Measurements from ENCODE around the gene NAA10. TPM values are rescaled to one million over a fixed set of nuclear protein-coding genes. Genes with fewer than 3 reads are reported as not detected.

Gene NAA10
- polyA plus RNA-seq, 2 of the 4 experiments (the other 2 are of a cell fraction) = 63.5 to 230 TPM

DNA sequence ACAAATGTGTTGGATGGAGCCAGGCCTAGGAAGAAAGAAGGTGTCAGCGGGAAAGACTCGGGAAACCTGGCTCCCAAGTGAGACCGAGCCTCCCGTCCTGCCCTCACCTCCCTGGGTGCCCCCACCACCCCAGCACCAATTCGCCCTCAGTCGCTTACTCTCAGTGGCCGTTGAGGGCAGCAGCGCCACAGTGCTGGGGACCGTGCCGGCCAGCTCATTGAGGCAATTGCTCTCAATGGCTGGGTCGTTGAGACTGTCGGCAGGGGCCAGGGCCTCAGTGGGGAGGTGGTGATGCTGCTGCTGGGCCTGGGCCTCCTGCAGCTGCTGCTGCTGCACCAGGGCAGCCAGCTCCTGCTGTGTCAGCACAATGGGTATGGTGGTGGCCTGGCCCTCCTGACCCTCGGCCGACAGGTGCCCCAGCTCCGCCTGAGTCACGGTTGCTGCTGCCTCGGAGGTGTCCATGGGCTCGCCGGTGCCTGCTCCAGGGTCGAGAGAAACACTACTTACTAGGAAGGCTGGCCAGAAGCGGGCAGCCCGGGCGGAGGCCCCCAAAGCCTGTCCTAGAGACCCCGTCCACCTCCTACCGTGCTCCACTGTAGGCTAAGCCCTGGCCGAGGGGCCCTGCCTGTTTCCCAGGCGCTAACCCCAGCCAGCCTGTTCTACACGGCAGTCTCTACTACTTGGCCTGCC lies 17.0 kb upstream of the NAA10 start:
- FAIRE-seq = no peak
- H3K4me1 ChIP-seq = peaks cover 7% of the 10 kb centered on the region; the same call in 1 of the 3 replicates
- H3K27ac ChIP-seq = no peak overlapping the region
- ATAC-seq = no peak
- CTCF ChIA-PET = interaction anchor here (0.7 to 17.9 kb wide), 8 partner anchors 11 to 250 kb away, joined by 3 to 363 read pairs (median 11); partner anchors contain the start of genes ARHGAP4, NAA10 and PLXNB3
- WGBS (ENCODE audit: missing lambda C conversion rate) = 93% methylated on average over 5 of the region's 28 CpGs
- TF ChIP-seq FOSB (CRISPR knock-in tag; IDR thresholded peaks at IDR 0.05) = no peak
- TF ChIP-seq, protein P1, sequence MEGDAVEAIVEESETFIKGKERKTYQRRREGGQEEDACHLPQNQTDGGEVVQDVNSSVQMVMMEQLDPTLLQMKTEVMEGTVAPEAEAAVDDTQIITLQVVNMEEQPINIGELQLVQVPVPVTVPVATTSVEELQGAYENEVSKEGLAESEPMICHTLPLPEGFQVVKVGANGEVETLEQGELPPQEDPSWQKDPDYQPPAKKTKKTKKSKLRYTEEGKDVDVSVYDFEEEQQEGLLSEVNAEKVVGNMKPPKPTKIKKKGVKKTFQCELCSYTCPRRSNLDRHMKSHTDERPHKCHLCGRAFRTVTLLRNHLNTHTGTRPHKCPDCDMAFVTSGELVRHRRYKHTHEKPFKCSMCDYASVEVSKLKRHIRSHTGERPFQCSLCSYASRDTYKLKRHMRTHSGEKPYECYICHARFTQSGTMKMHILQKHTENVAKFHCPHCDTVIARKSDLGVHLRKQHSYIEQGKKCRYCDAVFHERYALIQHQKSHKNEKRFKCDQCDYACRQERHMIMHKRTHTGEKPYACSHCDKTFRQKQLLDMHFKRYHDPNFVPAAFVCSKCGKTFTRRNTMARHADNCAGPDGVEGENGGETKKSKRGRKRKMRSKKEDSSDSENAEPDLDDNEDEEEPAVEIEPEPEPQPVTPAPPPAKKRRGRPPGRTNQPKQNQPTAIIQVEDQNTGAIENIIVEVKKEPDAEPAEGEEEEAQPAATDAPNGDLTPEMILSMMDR (IDR thresholded peaks at IDR 0.05) = no peak
- TF ChIP-seq MAFK (IDR thresholded peaks at IDR 0.05; ENCODE audit: partially characterized antibody) = peak; percentile 50
- DNase-seq (ENCODE audit: low read depth in 1 of 2, low spot score in 1 of 2) = no peak
- H3K9me3 ChIP-seq = no peaks in the 10 kb centered on the region
- H3K4me2 ChIP-seq = no peak overlapping the region
- H3K4me3 ChIP-seq = no peak overlapping the region
- POLR2A ChIA-PET = interaction anchor here (2.4 kb wide), 1 partner anchor 23 kb away, joined by 7 read pairs; no protein-coding TSS in a partner anchor

DNA sequence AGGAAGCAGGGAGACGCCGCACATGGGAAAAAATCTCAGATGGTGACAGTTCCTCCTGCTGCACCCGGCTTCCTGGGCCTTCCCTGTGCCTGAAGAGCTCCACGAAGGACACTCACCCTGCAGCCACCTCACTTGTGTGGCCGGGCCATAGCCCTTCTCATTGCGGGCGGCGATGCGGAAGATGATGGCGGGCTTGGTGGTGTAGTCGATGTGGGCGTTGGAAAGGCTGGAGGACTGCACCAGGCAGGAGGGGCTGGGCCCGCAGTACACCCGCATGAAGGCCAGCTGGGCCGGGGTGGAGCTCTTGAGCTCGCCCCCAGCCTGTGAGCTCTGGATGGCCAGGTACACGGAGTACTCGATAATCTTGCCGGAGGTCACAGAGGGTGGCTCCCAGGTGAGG lies 15.3 kb upstream of the NAA10 start:
- WGBS (ENCODE audit: missing lambda C conversion rate) = 84% methylated on average over 18 of the region's 19 CpGs
- Histone ChIP-seq H3K4me1 (peaks cover 7% of the 10 kb centered on the region; the same call in 1 of the 3 replicates), H3K4me2 (no peak overlapping the region), H3K9me3 (no peaks in the 10 kb centered on the region), H3K4me3 (no peak overlapping the region), H3K27ac (no peak overlapping the region)
- ChIA-PET CTCF (interaction anchor here (0.6 to 17.9 kb wide), 7 partner anchors 9 to 1009 kb away, joined by 3 to 363 read pairs (median 12); partner anchors contain the start of genes ARHGAP4, NAA10 and PLXNB3), POLR2A (interaction anchor here (2.4 kb wide), 1 partner anchor 22 kb away, joined by 7 read pairs; no protein-coding TSS in a partner anchor)
- TF ChIP-seq, protein P2, sequence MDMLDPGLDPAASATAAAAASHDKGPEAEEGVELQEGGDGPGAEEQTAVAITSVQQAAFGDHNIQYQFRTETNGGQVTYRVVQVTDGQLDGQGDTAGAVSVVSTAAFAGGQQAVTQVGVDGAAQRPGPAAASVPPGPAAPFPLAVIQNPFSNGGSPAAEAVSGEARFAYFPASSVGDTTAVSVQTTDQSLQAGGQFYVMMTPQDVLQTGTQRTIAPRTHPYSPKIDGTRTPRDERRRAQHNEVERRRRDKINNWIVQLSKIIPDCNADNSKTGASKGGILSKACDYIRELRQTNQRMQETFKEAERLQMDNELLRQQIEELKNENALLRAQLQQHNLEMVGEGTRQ (IDR thresholded peaks at IDR 0.05) = no peak
- TF ChIP-seq ZNF302 (CRISPR knock-in tag; IDR thresholded peaks at IDR 0.05) = no peak
- no peak for TF ChIP-seq EHMT2 (IDR thresholded peaks at IDR 0.05; ENCODE audit: low read depth)
- TF ChIP-seq PHF8 (IDR thresholded peaks at IDR 0.05; ENCODE audit: borderline replicate concordance, low read depth) = no peak
- ATAC-seq (no peak), DNase-seq (ENCODE audit: low read depth in 1 of 2, low spot score in 1 of 2) (no peak), FAIRE-seq (no peak)

DNA sequence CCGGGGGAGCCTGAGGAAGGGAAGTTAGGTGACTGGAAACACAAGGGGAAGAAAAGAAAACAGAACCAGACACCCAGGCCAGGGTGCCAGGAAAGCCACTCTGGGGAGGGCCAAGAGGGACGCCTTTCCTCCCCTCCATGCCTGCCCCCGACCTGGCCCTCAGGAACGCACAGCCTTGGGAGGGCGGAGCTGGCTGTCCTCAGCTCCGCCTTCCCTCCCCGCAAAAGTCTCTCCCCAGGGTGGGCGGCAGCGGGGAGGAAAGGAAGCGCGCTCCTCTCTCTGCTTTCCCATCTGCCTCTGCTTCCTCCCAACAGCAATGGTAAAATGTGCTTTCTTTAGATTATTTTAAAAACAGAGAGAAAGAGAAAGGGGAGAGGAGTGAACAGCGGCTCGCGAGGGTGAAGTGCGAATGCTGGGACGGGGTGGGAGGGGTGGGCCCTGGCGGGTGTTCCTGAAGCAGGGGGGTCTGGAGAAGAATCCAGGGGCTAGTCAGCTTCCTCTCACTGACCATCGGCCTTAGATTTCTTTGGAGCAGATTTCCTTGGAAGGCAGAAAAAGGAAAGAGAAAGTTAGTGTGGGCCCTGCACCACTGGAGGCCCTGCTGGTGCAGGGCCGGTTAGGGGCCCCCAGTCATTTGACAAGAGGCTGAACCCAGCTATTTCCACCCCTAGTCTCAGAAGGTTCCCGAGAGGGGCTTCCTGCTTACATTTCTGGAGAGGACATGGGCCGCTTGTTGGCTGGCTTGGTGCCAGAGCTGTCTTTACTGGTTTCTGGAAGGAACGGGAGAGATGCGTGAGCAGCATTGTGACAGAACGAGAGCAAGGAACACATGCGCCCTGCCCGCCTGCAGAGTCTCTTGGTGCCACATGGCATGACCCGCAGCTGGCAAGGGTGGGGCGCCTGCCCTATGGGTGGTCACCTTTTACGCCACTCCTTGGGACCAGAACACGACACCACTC lies 14.3 kb upstream of the NAA10 start:
- POLR2A ChIA-PET = interaction anchor here (2.4 kb wide), 1 partner anchor 21 kb away, joined by 7 read pairs; no protein-coding TSS in a partner anchor
- FAIRE-seq = no peak

More for the DNA sequence above, 14.3 kb upstream of the NAA10 start:
- H3K4me2 ChIP-seq = no peak overlapping the region
- CTCF ChIA-PET = interaction anchor here (0.8 to 17.9 kb wide), 9 partner anchors 10 to 1008 kb away, joined by 3 to 363 read pairs (median 7); partner anchors contain the start of genes ARHGAP4, NAA10 and PLXNB3
- no peak for TF ChIP-seq CBX2 (IDR thresholded peaks at IDR 0.05; ENCODE audit: borderline replicate concordance, low read depth)
- TF ChIP-seq, protein P3, sequence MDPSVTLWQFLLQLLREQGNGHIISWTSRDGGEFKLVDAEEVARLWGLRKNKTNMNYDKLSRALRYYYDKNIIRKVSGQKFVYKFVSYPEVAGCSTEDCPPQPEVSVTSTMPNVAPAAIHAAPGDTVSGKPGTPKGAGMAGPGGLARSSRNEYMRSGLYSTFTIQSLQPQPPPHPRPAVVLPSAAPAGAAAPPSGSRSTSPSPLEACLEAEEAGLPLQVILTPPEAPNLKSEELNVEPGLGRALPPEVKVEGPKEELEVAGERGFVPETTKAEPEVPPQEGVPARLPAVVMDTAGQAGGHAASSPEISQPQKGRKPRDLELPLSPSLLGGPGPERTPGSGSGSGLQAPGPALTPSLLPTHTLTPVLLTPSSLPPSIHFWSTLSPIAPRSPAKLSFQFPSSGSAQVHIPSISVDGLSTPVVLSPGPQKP (IDR thresholded peaks at IDR 0.05; ENCODE audit: low read depth, low read length) = no peak
- TF ChIP-seq SREBF2 (IDR thresholded peaks at IDR 0.05) = no peak
- TF ChIP-seq, protein P4, sequence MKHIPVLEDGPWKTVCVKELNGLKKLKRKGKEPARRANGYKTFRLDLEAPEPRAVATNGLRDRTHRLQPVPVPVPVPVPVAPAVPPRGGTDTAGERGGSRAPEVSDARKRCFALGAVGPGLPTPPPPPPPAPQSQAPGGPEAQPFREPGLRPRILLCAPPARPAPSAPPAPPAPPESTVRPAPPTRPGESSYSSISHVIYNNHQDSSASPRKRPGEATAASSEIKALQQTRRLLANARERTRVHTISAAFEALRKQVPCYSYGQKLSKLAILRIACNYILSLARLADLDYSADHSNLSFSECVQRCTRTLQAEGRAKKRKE (CRISPR knock-in tag; IDR thresholded peaks at IDR 0.05; ENCODE audit: low read depth) = no peak
- no peak for TF ChIP-seq CHD2 (IDR thresholded peaks at IDR 0.05; ENCODE audit: low read length, partially characterized antibody)
- no peak for TF ChIP-seq BHLHE40 (IDR thresholded peaks at IDR 0.05; ENCODE audit: low read depth, low read length)
- TF ChIP-seq TFCP2L1 (CRISPR knock-in tag; IDR thresholded peaks at IDR 0.05) = no peak
- TF ChIP-seq EP300 (IDR thresholded peaks at IDR 0.05) = no peak
- peaks cover 7% of the 10 kb centered on the region; the same call in 1 of the 3 replicates for H3K4me1 ChIP-seq
- no peak overlapping the region for H3K4me3 ChIP-seq
- ATAC-seq (no peak), DNase-seq (ENCODE audit: low read depth in 1 of 2, low spot score in 1 of 2) (no peak)
- WGBS (ENCODE audit: missing lambda C conversion rate) = 85% methylated on average over 29 of the region's 30 CpGs
- H3K27ac ChIP-seq = no peak overlapping the region
- no peaks in the 10 kb centered on the region for H3K9me3 ChIP-seq

All from A549 (cell line).